ENCODE measurements around the gene HINT2. TPM values are rescaled to one million over a fixed set of nuclear protein-coding genes. Genes with fewer than 3 reads are reported as not detected.

HINT2 gene
- polyA plus RNA-seq, 6 donors from 2014 or later: 69.4 to 109 (median 79.0) TPM

DNA sequence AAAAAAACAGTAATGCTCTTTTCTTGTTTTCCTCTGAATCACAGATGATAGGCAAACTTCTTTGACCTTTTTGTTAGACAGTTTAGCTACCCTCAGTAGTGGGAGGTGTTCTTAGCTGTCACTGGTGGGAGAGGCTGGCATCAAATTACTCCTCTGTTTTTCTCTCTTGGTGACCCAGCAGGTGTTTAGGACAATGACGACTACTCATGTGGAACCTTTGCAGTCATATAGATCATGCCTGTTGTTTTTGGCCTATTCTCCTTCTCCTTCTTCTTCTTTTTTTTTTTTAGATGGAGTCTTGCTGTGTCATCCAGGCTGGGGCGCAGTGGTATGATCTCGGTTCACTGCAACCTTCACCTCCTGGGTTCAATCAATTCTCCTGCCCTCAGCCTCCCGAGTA lies 38.8 kb downstream of the HINT2 start:
- DNase-seq: no peak
- Mint-ChIP-seq H3K4me3 (peak overlapping the region in 3 of 8 donors; percentile 21 to 33 (median 30)), H3K27me3 (no peaks in the 10 kb centered on the region), H3K4me1 (peaks cover 17 to 25% (median 22%) of the 10 kb centered on the region in 3 donors), H3K36me3 (peaks cover 0 to 4% of the 10 kb centered on the region in 2 donors), H3K9me3 (no peaks in the 10 kb centered on the region), H3K27ac (peak overlapping the region in 4 of 6 donors; percentile 39 to 75 (median 60))
- ATAC-seq (ENCODE audit: low read depth in 2 of 2): peak; percentile 72 to 75

DNA sequence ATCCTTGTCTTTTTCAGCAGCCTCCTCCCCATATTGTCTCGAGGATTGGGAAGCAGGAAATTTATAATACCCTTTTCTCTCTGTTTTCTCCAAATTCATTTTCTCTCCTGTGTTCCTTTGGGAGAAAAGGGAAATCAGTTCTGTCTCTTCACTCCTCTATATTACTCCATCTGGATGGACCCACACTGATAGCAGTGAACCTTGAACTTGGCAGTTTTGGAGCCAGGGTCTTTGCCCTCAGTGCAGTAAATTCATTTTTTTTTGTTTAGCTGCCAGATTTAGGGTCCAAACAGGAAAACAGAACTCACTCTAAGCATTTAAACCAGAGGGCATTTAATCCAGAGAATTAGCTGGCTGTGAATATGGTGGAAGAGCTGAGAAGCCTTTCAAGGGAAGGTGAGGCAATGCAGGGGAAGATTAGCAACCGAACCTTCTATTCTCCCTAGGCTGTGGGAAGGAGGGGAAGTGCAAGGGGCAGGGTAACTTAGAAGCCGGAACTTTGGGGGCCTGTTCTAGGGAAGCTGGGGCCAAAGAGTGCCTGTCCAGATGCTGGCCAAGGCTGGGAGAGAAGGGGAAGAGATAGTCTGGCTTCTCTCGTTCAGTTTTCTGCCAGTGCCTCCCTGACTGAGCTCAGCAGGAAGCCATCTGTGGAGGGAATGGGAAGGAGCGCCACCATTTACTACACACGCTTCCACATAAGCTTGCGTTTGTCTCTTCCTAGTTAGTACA lies 39.8 kb downstream of the HINT2 start:
- DNase-seq (no peak), ATAC-seq (ENCODE audit: low read depth in 2 of 2) (no peak)
- peaks cover 17 to 23% (median 22%) of the 10 kb centered on the region in 3 donors for H3K4me1 Mint-ChIP-seq
- no peaks in the 10 kb centered on the region for H3K27me3 Mint-ChIP-seq
- H3K36me3 Mint-ChIP-seq: peaks cover 0 to 2% of the 10 kb centered on the region in 2 donors
- H3K27ac Mint-ChIP-seq: peak overlapping the region in 5 of 6 donors; percentile 32 to 81 (median 47)
- H3K4me3 Mint-ChIP-seq: no peak overlapping the region
- no peaks in the 10 kb centered on the region for H3K9me3 Mint-ChIP-seq

DNA sequence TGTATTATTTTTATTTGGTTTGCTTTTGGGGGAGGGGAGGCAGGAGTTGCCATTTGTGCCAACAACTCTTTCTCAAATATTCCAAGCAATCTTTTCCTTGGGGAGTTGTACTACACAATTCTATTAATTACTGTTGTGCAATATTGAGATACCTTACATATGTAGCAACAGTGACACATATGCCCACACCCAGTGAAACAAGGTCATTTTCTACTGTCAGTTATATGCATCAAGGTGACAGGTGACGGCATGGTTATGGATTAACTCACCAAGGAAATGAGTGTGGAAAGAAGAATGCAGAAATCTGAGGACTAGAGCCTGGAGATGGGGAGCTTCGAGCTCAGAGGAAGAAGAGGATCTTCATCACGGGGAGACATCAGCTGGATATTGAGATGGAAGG lies 42.9 kb downstream of the HINT2 start:
- Mint-ChIP-seq H3K27ac (no peak overlapping the region), H3K9me3 (no peaks in the 10 kb centered on the region), H3K27me3 (no peaks in the 10 kb centered on the region), H3K4me1 (peaks cover 13 to 31% (median 31%) of the 10 kb centered on the region in 3 donors), H3K36me3 (no peaks in the 10 kb centered on the region), H3K4me3 (no peak overlapping the region)
- ATAC-seq (ENCODE audit: low read depth in 2 of 2): no peak
- no peak for DNase-seq

DNA sequence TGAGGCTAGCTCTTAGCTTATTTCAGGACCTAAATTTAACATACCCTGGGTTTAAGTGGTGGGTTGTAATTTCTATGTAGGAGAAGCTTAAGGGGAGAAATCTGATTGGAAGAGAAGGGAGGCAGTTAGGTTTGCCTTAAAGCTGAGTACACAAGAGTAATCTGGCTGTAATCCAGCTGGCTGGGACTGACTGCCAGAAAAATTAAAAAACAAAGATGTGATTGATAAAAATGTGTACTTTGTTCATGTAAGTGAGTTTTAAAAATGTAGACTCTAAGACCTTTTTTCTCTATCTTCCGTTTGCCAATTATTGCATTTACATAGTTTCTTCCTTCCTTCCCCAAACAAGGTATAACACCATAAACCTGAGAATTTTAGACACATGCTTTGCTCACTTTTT lies 43.3 kb downstream of the HINT2 start:
- Mint-ChIP-seq H3K27me3 (no peaks in the 10 kb centered on the region), H3K4me1 (peaks cover 13 to 31% (median 31%) of the 10 kb centered on the region in 3 donors), H3K4me3 (no peak overlapping the region), H3K36me3 (no peaks in the 10 kb centered on the region), H3K27ac (no peak overlapping the region), H3K9me3 (no peaks in the 10 kb centered on the region)
- no peak for DNase-seq
- ATAC-seq (ENCODE audit: low read depth in 2 of 2): no peak

DNA sequence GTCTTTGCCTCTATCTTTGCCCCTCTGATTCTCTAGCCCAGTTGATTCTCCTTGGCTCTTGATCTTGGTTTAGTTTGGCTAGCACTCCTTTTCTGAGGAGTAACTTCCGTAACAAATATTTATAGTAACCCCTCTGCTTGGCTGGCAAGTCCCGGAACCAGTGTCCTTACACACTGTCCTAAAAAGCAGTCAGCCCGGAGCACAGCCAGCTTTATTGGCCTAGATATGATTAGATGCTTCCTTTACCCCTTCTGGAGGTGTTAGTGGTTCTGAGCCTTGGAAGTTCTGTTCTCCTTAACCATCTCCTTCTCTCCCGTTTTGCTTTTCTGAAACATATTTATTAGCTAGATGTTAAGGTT lies 43.8 kb downstream of the HINT2 start:
- no peaks in the 10 kb centered on the region for H3K27me3 Mint-ChIP-seq
- no peak for ATAC-seq (ENCODE audit: low read depth in 2 of 2)
- no peak overlapping the region for H3K27ac Mint-ChIP-seq
- peaks cover 10 to 31% (median 27%) of the 10 kb centered on the region in 3 donors for H3K4me1 Mint-ChIP-seq
- H3K36me3 Mint-ChIP-seq: no peaks in the 10 kb centered on the region
- H3K9me3 Mint-ChIP-seq: no peaks in the 10 kb centered on the region
- no peak overlapping the region for H3K4me3 Mint-ChIP-seq
- DNase-seq: no peak

DNA sequence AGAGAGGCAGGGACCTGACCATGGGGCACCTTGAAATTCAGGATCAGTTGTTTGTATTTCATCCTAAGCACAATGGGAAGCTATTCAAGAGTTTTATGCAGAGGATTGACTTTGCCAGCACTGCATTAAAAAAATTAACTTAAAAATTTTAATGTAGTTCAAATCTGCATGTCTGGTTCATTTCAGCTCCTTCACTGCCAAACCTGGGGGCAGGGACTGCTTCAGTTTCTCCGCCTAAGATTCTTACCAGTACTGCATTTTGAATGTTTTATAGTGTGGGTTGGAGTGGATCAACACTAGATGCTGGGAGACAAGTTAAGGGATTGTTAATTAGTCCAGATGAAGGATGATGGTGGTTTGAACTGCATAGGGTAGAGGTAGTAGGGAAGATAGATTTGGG lies 45.1 kb downstream of the HINT2 start:
- no peak for DNase-seq
- Mint-ChIP-seq H3K36me3 (no peaks in the 10 kb centered on the region), H3K27me3 (no peaks in the 10 kb centered on the region), H3K27ac (no peak overlapping the region), H3K4me1 (peaks cover under 1 to 22% (median 14%) of the 10 kb centered on the region in 3 donors), H3K9me3 (no peaks in the 10 kb centered on the region), H3K4me3 (no peak overlapping the region)
- no peak for ATAC-seq (ENCODE audit: low read depth in 2 of 2)

DNA sequence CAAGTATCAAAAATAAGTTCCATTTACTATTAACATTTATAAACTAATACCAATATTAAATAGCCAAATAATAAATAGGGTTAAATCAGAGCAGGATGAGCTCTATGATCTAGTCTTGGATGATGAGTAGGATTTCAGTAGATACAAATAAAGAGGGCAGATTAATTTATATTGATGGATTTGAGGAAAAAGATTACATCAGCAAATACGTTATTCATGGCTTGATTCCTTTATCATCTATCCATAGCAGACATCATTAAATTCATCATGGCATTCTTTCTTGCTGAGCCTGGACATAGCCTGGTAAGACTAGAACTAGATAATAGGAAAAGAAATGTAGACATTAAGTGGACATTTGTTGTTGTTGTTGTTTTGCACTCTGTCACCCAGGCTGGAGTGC lies 47.4 kb downstream of the HINT2 start:
- Mint-ChIP-seq H3K27me3 (no peaks in the 10 kb centered on the region), H3K27ac (peak overlapping the region in 1 of 6 donors; percentile 40), H3K9me3 (no peaks in the 10 kb centered on the region)

DNA sequence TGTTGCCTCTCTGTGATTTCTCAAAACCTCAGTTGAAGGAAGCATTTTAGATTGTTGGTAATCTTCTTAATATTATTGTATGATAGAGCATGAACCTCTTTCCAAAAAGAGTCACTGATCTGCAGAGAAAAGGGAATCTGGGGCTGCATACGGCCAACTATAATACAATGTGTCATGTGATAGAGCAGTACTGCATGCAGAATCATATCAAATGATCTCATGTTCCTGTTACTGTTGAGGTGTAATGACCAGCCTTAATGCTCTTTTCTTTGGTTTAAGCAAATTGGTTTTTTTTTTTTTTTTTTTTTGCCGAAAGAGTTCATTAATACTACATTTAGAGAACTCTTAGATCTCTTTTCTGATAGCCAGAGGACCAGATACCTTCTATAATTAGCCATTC lies 47.8 kb downstream of the HINT2 start:
- peaks cover 10 to 21% (median 17%) of the 10 kb centered on the region in 3 donors for H3K4me1 Mint-ChIP-seq
- H3K27me3 Mint-ChIP-seq: no peaks in the 10 kb centered on the region
- ATAC-seq (ENCODE audit: low read depth in 2 of 2) (no peak), DNase-seq (no peak)
- no peaks in the 10 kb centered on the region for H3K36me3 Mint-ChIP-seq
- no peaks in the 10 kb centered on the region for H3K9me3 Mint-ChIP-seq
- no peak overlapping the region for H3K4me3 Mint-ChIP-seq
- peak overlapping the region in 1 of 6 donors; percentile 40 for H3K27ac Mint-ChIP-seq

More for the DNA sequence above, 47.4 kb downstream of the HINT2 start:
- H3K4me3 Mint-ChIP-seq: no peak overlapping the region
- peaks cover 10 to 21% (median 14%) of the 10 kb centered on the region in 3 donors for H3K4me1 Mint-ChIP-seq
- no peak for ATAC-seq (ENCODE audit: low read depth in 2 of 2)
- no peaks in the 10 kb centered on the region for H3K36me3 Mint-ChIP-seq
- DNase-seq: no peak

DNA sequence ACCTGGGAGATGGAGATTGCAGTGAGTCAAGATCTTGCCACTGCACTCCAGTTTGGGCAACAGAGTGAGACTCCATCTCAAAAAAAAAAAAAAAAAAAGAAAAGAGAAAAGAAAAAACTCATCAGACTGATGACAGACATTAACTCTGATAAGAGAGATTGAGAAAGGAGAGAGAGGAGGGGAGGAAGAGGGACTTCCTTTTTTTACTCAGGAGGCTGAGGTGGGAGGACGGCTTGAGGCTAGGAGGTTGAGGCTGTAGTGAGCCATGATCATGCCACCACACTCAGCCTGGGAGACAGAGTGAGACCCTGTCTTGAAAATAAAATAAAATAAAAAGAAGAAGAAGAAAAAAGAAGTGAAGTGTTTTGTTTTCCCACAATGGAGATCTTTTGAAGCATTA lies 51.0 kb downstream of the HINT2 start:
- Mint-ChIP-seq H3K27ac (peak overlapping the region in 2 of 6 donors; percentile 42 to 93), H3K4me1 (peaks cover 26 to 49% (median 39%) of the 10 kb centered on the region in 3 donors), H3K36me3 (no peaks in the 10 kb centered on the region), H3K4me3 (peak overlapping the region in 1 of 8 donors; percentile 10), H3K27me3 (no peaks in the 10 kb centered on the region), H3K9me3 (no peaks in the 10 kb centered on the region)
- ATAC-seq (ENCODE audit: low read depth in 2 of 2): no peak
- no peak for DNase-seq

DNA sequence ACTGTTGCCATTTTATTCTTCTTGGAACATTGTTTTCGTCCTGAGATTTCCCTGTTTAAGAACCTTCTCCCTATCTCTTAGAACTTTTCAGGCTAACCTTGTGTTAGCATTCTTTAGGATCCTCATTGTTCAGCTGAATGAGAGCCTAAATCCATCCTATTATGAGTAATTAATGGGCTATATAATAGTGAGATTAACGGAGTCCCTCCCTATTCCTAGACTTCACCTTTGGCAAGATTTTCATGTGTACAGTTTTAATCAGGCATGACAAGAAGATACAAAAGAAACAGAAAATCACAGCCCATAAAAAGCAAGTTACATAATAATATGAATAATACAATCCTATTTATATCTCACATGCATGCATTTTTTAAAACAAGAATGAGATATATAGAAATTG lies 51.7 kb downstream of the HINT2 start:
- H3K27ac Mint-ChIP-seq: peak overlapping the region in 2 of 6 donors; percentile 41 to 56
- DNase-seq (no peak), ATAC-seq (ENCODE audit: low read depth in 2 of 2) (no peak)
- no peaks in the 10 kb centered on the region for H3K9me3 Mint-ChIP-seq
- peak overlapping the region in 1 of 8 donors; percentile 35 for H3K4me3 Mint-ChIP-seq
- no peaks in the 10 kb centered on the region for H3K27me3 Mint-ChIP-seq
- no peaks in the 10 kb centered on the region for H3K36me3 Mint-ChIP-seq
- H3K4me1 Mint-ChIP-seq: peaks cover 31 to 51% (median 39%) of the 10 kb centered on the region in 3 donors

Other genes starting within 250 kb of the HINT2 start
- gene TESK1, start 209.8 kb downstream of the HINT2 start, polyA plus RNA-seq (ENCODE audit: low read depth in 6 of 6): 10 to 100 TPM in 1 of 6 donors, 1 to 10 TPM in 5; 3.0 to 18.8 (median 6.8) TPM
- 100 to 1,000 TPM; 293 to 418 (median 315) TPM for gene CD72, start 196.6 kb downstream of the HINT2 start, polyA plus RNA-seq (ENCODE audit: low read depth in 6 of 6)
- gene SIT1, start 164.1 kb downstream of the HINT2 start, polyA plus RNA-seq (ENCODE audit: low read depth in 6 of 6): 100 to 1,000 TPM in 1 of 6 donors, 10 to 100 TPM in 5; 56.8 to 107 (median 73.5) TPM
- 10 to 100 TPM in 4 of 6 donors, not detected in 2; 41.0 to 72.3 (median 56.5) TPM for gene RMRP, start 157.0 kb downstream of the HINT2 start, polyA plus RNA-seq (ENCODE audit: low read depth in 6 of 6)
- 10 to 100 TPM; 42.7 to 60.2 (median 51.5) TPM for gene CCDC107, start 156.8 kb downstream of the HINT2 start, polyA plus RNA-seq (ENCODE audit: low read depth in 6 of 6)
- 1 to 10 TPM in 5 of 6 donors, under 1 TPM in 1; 0.90 to 4.0 (median 2.4) TPM for gene ARHGEF39, start 149.8 kb downstream of the HINT2 start, polyA plus RNA-seq (ENCODE audit: low read depth in 6 of 6)
- not detected for gene CA9, start 141.1 kb downstream of the HINT2 start, polyA plus RNA-seq (ENCODE audit: low read depth in 6 of 6)
- under 1 TPM in 1 of 6 donors, not detected in 5; 0.52 TPM for gene TPM2, start 125.1 kb downstream of the HINT2 start, polyA plus RNA-seq (ENCODE audit: low read depth in 6 of 6)
- gene TLN1, start 82.8 kb downstream of the HINT2 start, polyA plus RNA-seq (ENCODE audit: low read depth in 6 of 6): 100 to 1,000 TPM in 1 of 6 donors, 10 to 100 TPM in 5; 15.6 to 128 (median 42.4) TPM
- gene CREB3, start 82.4 kb downstream of the HINT2 start, polyA plus RNA-seq (ENCODE audit: low read depth in 6 of 6): 10 to 100 TPM; 24.8 to 41.0 (median 33.2) TPM
- 10 to 100 TPM; 31.7 to 49.1 (median 39.0) TPM for gene GBA2, start 65.8 kb downstream of the HINT2 start, polyA plus RNA-seq (ENCODE audit: low read depth in 6 of 6)
- 10 to 100 TPM in 1 of 6 donors, 1 to 10 TPM in 5; 1.9 to 14.2 (median 6.9) TPM for gene RGP1, start 65.8 kb downstream of the HINT2 start, polyA plus RNA-seq (ENCODE audit: low read depth in 6 of 6)
- gene MSMP, start 60.8 kb downstream of the HINT2 start, polyA plus RNA-seq (ENCODE audit: low read depth in 6 of 6): 1 to 10 TPM in 5 of 6 donors, not detected in 1; 2.1 to 7.2 (median 3.6) TPM
- gene NPR2, start 23.5 kb downstream of the HINT2 start, polyA plus RNA-seq (ENCODE audit: low read depth in 6 of 6): 1 to 10 TPM in 1 of 6 donors, under 1 TPM in 2, not detected in 3; 0.70 to 1.4 (median 0.72) TPM
- gene SPAG8, start 2.8 kb downstream of the HINT2 start, polyA plus RNA-seq (ENCODE audit: low read depth in 6 of 6): 1 to 10 TPM in 5 of 6 donors, not detected in 1; 1.2 to 1.7 (median 1.5) TPM
- not detected for gene FAM221B, start 13.7 kb upstream of the HINT2 start, polyA plus RNA-seq (ENCODE audit: low read depth in 6 of 6)
- gene TMEM8B, start 14.2 kb upstream of the HINT2 start, polyA plus RNA-seq (ENCODE audit: low read depth in 6 of 6): 1 to 10 TPM; 1.7 to 3.3 (median 2.3) TPM
- gene OR13J1, start 55.4 kb upstream of the HINT2 start, polyA plus RNA-seq (ENCODE audit: low read depth in 6 of 6): not detected
- not detected for gene HRCT1, start 91.2 kb upstream of the HINT2 start, polyA plus RNA-seq (ENCODE audit: low read depth in 6 of 6)
- gene SPAAR, start 94.4 kb upstream of the HINT2 start, polyA plus RNA-seq (ENCODE audit: low read depth in 6 of 6): not detected
- gene OR2S2, start 143.1 kb upstream of the HINT2 start, polyA plus RNA-seq (ENCODE audit: low read depth in 6 of 6): not detected
- 10 to 100 TPM in 4 of 6 donors, 1 to 10 TPM in 2; 7.9 to 14.2 (median 11.2) TPM for gene RECK, start 221.9 kb upstream of the HINT2 start, polyA plus RNA-seq (ENCODE audit: low read depth in 6 of 6)

Measured in naive B cell (primary cell).